C4-2B (cell line): Measurements from ENCODE around the gene CORO1C.

Experiments
- ZFX ChIP-seq: fragments of 450-650 bp; IDR thresholded peaks from 2 replicates; pipeline ENCODE4 v1.6.1; 2017
- TF ChIP-seq, protein P1 (sequence below): fragments of 450-650 bp; conservative IDR thresholded peaks from 2 replicates; pipeline ENCODE4 v1.5.1; 2017; ENCODE audit warnings: mild to moderate bottlenecking

DNA sequence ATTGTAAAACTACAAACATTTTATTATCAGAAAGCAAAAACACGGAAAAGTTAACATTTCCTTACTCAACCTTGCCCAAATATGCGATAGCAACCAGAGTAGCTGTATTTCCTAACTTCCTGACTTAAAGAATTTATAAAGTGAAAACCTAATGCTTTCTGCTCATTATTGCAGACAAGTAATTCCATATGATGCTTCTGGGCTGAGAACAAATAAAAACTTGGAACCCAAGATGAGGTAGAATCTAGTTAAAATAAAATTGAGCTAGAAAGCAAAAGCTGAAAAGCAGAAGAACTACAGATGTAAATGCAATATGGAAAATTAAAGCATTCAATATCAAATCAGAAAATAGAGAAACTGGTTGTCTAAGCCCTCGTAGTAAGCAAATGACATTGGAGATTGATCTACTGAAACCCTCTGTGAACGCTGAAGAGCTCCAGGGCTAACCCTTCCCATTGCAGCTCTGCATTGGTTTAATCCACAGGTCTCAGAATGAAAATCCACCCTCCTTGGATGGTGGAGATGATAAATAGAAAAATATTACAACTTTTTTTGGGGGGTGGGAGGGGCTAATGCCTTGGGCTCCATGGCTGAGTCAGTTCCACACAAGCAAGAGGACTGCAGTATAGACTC, 40.7 kb downstream of the CORO1C start:
- TF ChIP-seq, protein P1, sequence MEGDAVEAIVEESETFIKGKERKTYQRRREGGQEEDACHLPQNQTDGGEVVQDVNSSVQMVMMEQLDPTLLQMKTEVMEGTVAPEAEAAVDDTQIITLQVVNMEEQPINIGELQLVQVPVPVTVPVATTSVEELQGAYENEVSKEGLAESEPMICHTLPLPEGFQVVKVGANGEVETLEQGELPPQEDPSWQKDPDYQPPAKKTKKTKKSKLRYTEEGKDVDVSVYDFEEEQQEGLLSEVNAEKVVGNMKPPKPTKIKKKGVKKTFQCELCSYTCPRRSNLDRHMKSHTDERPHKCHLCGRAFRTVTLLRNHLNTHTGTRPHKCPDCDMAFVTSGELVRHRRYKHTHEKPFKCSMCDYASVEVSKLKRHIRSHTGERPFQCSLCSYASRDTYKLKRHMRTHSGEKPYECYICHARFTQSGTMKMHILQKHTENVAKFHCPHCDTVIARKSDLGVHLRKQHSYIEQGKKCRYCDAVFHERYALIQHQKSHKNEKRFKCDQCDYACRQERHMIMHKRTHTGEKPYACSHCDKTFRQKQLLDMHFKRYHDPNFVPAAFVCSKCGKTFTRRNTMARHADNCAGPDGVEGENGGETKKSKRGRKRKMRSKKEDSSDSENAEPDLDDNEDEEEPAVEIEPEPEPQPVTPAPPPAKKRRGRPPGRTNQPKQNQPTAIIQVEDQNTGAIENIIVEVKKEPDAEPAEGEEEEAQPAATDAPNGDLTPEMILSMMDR, result no peak
- TF ChIP-seq ZFX, result no peak
